Measurements from ENCODE around the gene ITPRIP.

Gene ITPRIP

GRCh38 chr10:104337985-104338735 is at the start of gene ITPRIP:
ITPRIP (minus strand) TSS chr10:104338465; CDS start chr10:104316051, 22,414 bp downstream.
- peak; percentile 40 for DNase-seq

- DNase-seq = no peak
These were observed 49.0 kb upstream of the ITPRIP start for GRCh38 chr10:104387130-104387888.

- DNase-seq = no peak
These were observed 42.1 kb upstream of the ITPRIP start for GRCh38 chr10:104380336-104380735.

- DNase-seq = no peak
These were observed 38.6 kb upstream of the ITPRIP start for GRCh38 chr10:104376784-104377300.

GRCh38 chr10:104374591-104374990 is 36.3 kb upstream of the ITPRIP start:
- no peak for DNase-seq

GRCh38 chr10:104371753-104372152 is 33.5 kb upstream of the ITPRIP start:
- DNase-seq = no peak

- no peak for DNase-seq
These were observed 30.1 kb upstream of the ITPRIP start for GRCh38 chr10:104368381-104368780.

GRCh38 chr10:104367904-104368303 is 29.6 kb upstream of the ITPRIP start:
- no peak for DNase-seq

- DNase-seq = no peak
These were observed 21.5 kb upstream of the ITPRIP start for GRCh38 chr10:104359811-104360210.

GRCh38 chr10:104353325-104354048 is 15.2 kb upstream of the ITPRIP start, which contains the start of gene CFAP58:
CFAP58 (plus strand) TSS chr10:104353833; CDS start chr10:104353898, 65 bp downstream.
- peak; percentile 56 for DNase-seq

GRCh38 chr10:104351919-104352318 is 13.7 kb upstream of the ITPRIP start:
- no peak for DNase-seq

- DNase-seq = no peak
These were observed 12.9 kb upstream of the ITPRIP start for GRCh38 chr10:104351061-104351702.

- peak; percentile 66 for DNase-seq
These were observed 11.9 kb upstream of the ITPRIP start for GRCh38 chr10:104350127-104350635.

- DNase-seq = no peak
These were observed 11.4 kb upstream of the ITPRIP start for GRCh38 chr10:104349623-104350126.

- no peak for DNase-seq
These were observed 10.3 kb upstream of the ITPRIP start for GRCh38 chr10:104348601-104349000.

GRCh38 chr10:104347295-104348045 is 9.2 kb upstream of the ITPRIP start:
- DNase-seq = no peak

GRCh38 chr10:104345941-104346340 is 7.7 kb upstream of the ITPRIP start:
- no peak for DNase-seq

- DNase-seq = no peak
These were observed 7.2 kb upstream of the ITPRIP start for GRCh38 chr10:104345515-104345914.

- no peak for DNase-seq
These were observed 6.0 kb upstream of the ITPRIP start for GRCh38 chr10:104344219-104344618.

- no peak for DNase-seq
These were observed 4.7 kb upstream of the ITPRIP start for GRCh38 chr10:104342941-104343411.

- no peak for DNase-seq
These were observed 2.4 kb upstream of the ITPRIP start for GRCh38 chr10:104340641-104341040.
